Measurements from ENCODE around the gene TMEM186.

GRCh38 chr16:8819411-8820034, 22.1 kb upstream of the TMEM186 start:
- TF ChIP-seq CTCF (IDR thresholded peaks at IDR 0.05; ENCODE audit: insufficient read depth, low read length, poor library complexity, severe bottlenecking) (no peak), EZH2phosphoT487 (conservative IDR thresholded peaks at IDR 0.05; ENCODE audit: low read length) (no peak)
